ENCODE results near the gene H2BK1. TPM values are rescaled to one million over a fixed set of nuclear protein-coding genes. Genes with fewer than 3 reads are reported as not detected.

Gene H2BK1
- total and polyA plus RNA-seq, 11 donors, result not detected

GRCh38 chr7:151205730-151206129 lies 4.6 kb downstream of the H2BK1 start:
- Histone ChIP-seq H3K4me3 (no peak overlapping the region), H3K27me3 (peaks cover 0 to 25% (median 5%) of the 10 kb centered on the region in 9 donors), H3K4me1 (no peaks in the 10 kb centered on the region), H3K9me3 (no peaks in the 10 kb centered on the region), H3K27ac (no peak overlapping the region), H3K36me3 (no peaks in the 10 kb centered on the region)
- intact Hi-C loops (cut with DNase I), result no loop called here
- TF ChIP-seq, protein P1, sequence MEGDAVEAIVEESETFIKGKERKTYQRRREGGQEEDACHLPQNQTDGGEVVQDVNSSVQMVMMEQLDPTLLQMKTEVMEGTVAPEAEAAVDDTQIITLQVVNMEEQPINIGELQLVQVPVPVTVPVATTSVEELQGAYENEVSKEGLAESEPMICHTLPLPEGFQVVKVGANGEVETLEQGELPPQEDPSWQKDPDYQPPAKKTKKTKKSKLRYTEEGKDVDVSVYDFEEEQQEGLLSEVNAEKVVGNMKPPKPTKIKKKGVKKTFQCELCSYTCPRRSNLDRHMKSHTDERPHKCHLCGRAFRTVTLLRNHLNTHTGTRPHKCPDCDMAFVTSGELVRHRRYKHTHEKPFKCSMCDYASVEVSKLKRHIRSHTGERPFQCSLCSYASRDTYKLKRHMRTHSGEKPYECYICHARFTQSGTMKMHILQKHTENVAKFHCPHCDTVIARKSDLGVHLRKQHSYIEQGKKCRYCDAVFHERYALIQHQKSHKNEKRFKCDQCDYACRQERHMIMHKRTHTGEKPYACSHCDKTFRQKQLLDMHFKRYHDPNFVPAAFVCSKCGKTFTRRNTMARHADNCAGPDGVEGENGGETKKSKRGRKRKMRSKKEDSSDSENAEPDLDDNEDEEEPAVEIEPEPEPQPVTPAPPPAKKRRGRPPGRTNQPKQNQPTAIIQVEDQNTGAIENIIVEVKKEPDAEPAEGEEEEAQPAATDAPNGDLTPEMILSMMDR (IDR thresholded peaks at IDR 0.05), result no peak
- 68 to 81% (median 71%) methylated on average over 6 of the region's 6 CpGs for WGBS, 4 donors
- ATAC-seq (no peak), DNase-seq (no peak)

DNA sequence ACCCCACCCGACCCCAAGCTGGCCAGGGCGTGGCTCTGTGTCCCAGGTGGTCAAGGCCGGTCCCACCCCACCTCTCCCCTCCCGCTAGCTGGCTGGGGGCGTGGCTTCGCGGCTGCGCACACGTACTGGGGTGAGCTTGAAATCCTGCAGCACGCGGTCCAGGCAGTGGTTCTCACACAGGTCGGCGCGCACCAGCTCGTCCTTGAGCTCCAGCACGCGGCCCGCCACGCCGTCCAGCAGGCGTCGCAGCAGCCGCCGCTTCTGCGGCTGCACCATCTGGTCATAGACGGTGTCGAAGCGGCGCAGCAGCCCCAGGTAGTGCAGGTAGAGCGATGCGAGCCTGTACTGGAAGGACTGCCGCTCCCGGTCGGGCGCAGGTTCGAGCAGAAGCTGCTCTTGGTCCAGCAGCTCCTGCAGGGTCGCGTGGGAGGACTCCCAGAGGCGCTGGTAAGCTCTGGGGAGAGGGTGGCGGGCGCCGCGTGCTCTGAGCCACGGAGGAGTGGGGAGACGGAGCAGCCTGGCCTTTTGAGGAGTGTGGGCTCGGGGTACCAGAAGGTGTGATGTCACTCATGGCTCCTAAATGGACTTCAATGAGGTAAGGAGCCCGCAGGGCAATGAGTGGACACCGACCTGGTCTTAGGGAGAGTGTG lies 5.8 kb downstream of the H2BK1 start:
- Histone ChIP-seq H3K27ac (no peak overlapping the region), H3K36me3 (no peaks in the 10 kb centered on the region), H3K27me3 (peaks cover 0 to 25% (median 5%) of the 10 kb centered on the region in 9 donors), H3K9me3 (no peaks in the 10 kb centered on the region), H3K4me1 (no peaks in the 10 kb centered on the region), H3K4me3 (no peak overlapping the region)
- ATAC-seq (no peak), DNase-seq (no peak)
- 68 to 80% (median 76%) methylated on average over 39 to 48 of the region's 48 CpGs for WGBS, 4 donors
- intact Hi-C loops (cut with DNase I), result no loop called here
- TF ChIP-seq, protein P1 (IDR thresholded peaks at IDR 0.05), result peak in 1 of 12 donors; percentile 11
- TF ChIP-seq POLR2A (IDR thresholded peaks at IDR 0.05), result no peak

DNA sequence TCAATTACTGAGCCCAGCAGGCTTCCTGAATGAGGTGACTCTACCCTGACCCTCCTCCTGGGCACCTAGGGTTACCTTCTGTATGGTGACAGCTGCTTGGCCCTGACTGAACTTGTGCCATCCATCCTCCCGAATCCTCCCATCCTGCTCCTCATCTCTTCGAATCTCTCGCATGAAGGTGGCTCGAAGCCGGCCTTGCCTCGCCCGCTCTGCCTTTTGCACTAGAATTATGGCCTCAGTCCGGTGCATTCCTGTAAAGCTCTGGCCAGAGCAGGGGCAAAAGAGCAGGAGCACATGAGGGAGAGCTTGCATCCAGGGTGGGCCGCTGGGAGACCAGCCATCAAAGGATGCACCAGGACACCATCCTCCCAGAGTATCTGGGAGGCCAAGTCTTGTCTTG lies 7.5 kb downstream of the H2BK1 start:
- no peak for ATAC-seq
- TF ChIP-seq, protein P1 (IDR thresholded peaks at IDR 0.05), result no peak
- no peak for TF ChIP-seq POLR2A (IDR thresholded peaks at IDR 0.05)
- WGBS, 4 donors, result 94 to 96% (median 95%) methylated on average over 9 of the region's 9 CpGs
- DNase-seq, result no peak
- Histone ChIP-seq H3K36me3 (no peaks in the 10 kb centered on the region), H3K9me3 (no peaks in the 10 kb centered on the region), H3K27ac (no peak overlapping the region), H3K4me3 (no peak overlapping the region), H3K27me3 (peaks cover 0 to 25% (median 5%) of the 10 kb centered on the region in 9 donors), H3K4me1 (no peaks in the 10 kb centered on the region)
- intact Hi-C loops (cut with DNase I), result no loop called here

DNA sequence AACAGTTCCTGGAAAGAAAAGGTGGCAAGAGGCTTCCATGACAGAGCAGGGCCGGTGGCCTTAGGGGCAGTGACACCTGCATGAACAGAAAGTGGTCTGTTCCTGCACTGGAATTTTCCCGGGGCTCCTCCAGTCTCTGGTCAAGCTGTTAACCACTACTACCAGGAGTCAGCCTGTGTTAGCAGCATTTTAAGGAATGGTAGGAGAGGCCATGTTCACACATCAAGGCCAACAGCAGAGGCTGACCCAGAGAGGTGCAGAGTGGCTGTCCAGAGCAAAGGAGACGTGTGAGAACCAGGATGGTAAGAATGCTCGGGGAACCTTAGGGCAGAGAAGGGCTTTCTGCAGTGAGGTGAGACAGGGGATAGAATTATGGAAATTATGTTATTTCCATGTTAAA lies 8.5 kb downstream of the H2BK1 start:
- 78 to 87% (median 86%) methylated on average over 4 of the region's 4 CpGs for WGBS, 4 donors
- Histone ChIP-seq H3K36me3 (no peaks in the 10 kb centered on the region), H3K27me3 (peaks cover 0 to 25% (median 5%) of the 10 kb centered on the region in 9 donors), H3K4me1 (no peaks in the 10 kb centered on the region), H3K9me3 (no peaks in the 10 kb centered on the region), H3K4me3 (no peak overlapping the region), H3K27ac (no peak overlapping the region)
- TF ChIP-seq POLR2A (IDR thresholded peaks at IDR 0.05), result no peak
- TF ChIP-seq, protein P1 (IDR thresholded peaks at IDR 0.05), result no peak
- DNase-seq (no peak), ATAC-seq (no peak)
- intact Hi-C loops (cut with DNase I), result no loop called here

Measured in heart left ventricle (tissue), 16 donors.